HepG2 (cell line): Measurements from ENCODE around the gene NELFB. TPM values are rescaled to one million over a fixed set of nuclear protein-coding genes. Genes with fewer than 3 reads are reported as not detected.

ENCODE experiments used
- HNF4G ChIP-seq, 2 experiments: sonication (generic) in 1 of 2; formaldehyde crosslinking in 1 of 2; IDR thresholded peaks; 2 replicates each; pipeline versions ENCODE4 v1.4.0 to v1.6.1; 2011 to 2020; ENCODE audit warnings: borderline replicate concordance in 2 of 2, low read depth in 2 of 2, mild to moderate bottlenecking in 2 of 2, low read length in 1 of 2, missing genetic modification reagents in 1 of 2, moderate library complexity in 1 of 2
- LCORL ChIP-seq, 2 experiments: fragments of 450-650 bp in 1 of 2; sonication (generic) in 1 of 2; formaldehyde crosslinking in 1 of 2; IDR thresholded peaks; 2 replicates each; pipeline versions ENCODE4 v1.5.0 to v1.6.1; 2017 to 2020; ENCODE audit warnings: antibody characterized with exemption in 1 of 2, missing genetic modification reagents in 1 of 2
- PHF21A ChIP-seq: sonication (generic); formaldehyde crosslinking; IDR thresholded peaks from 2 replicates; pipeline ENCODE4 v1.5.0; 2020; ENCODE audit warnings: mild to moderate bottlenecking, missing genetic modification reagents
- PHF8 ChIP-seq: sonication (generic); formaldehyde crosslinking; IDR thresholded peaks from 2 replicates; pipeline ENCODE4 v1.5.0; 2020; ENCODE audit warnings: missing genetic modification reagents
- SOX6 ChIP-seq, 2 experiments: fragments of 450-650 bp in 1 of 2; sonication (generic) in 1 of 2; formaldehyde crosslinking in 1 of 2; IDR thresholded peaks; 2 replicates each; pipeline versions ENCODE4 v1.4.0 to v1.6.1; 2017 to 2020; ENCODE audit warnings: antibody characterized with exemption in 1 of 2, mild to moderate bottlenecking in 1 of 2, missing genetic modification reagents in 1 of 2
- TOPORS ChIP-seq: sonication (generic); formaldehyde crosslinking; IDR thresholded peaks from 2 replicates; pipeline ENCODE4 v1.8.0; 2023; ENCODE audit warnings: mild to moderate bottlenecking, missing genetic modification reagents
- ZFY ChIP-seq: sonication (generic); formaldehyde crosslinking; IDR thresholded peaks from 2 replicates; pipeline ENCODE4 v1.4.0; 2020; ENCODE audit warnings: missing genetic modification reagents
- ZNF709 ChIP-seq: sonication (generic); formaldehyde crosslinking; IDR thresholded peaks from 2 replicates; pipeline ENCODE4 v1.5.0; 2020; ENCODE audit warnings: mild to moderate bottlenecking, missing genetic modification reagents
- polyA plus RNA-seq, 8 experiments: library from polyadenylated mRNA; depleted of rRNA in 3 of 8; stranded (reverse) in 7 of 8; unstranded in 1 of 8; fragments of >200 nt; fragmentation: Illumina TruSeq in 4 of 8; extraction: Trizol in 4 of 8; gene quantifications; 2 replicates each; pipeline versions ENCODE4 v1.2.1 to v1.2.3, GENCODE V29; 2011 to 2016; ENCODE audit warnings: low read depth in 4 of 8, missing spikeins in 1 of 8, mixed read lengths in 1 of 8; ENCODE audit not compliant: insufficient read depth in 1 of 8
- total RNA-seq, 5 experiments: library from RNA; depleted of rRNA; stranded (reverse); fragments of >200 nt; fragmentation: Illumina TruSeq; extraction: Trizol; gene quantifications; 2 replicates each; pipeline ENCODE4 v1.2.3, GENCODE V29; 2016; ENCODE audit warnings: low read depth in 1 of 5
- TF ChIP-seq, protein P1 (sequence below): sonication (generic); formaldehyde crosslinking; IDR thresholded peaks from 2 replicates; pipeline ENCODE4 v1.5.1; 2020; ENCODE audit warnings: missing genetic modification reagents, mild to moderate bottlenecking, borderline replicate concordance
- TF ChIP-seq, protein P2 (sequence below): sonication (generic); formaldehyde crosslinking; IDR thresholded peaks from 2 replicates; pipeline ENCODE4 v1.4.0; 2020; ENCODE audit warnings: missing genetic modification reagents

The NELFB gene
- total and polyA plus RNA-seq, 2 of the 13 experiments (the other 11 are each of a cell fraction or from before 2014, with no cell fraction given), result 26.5 to 45.8 TPM

DNA sequence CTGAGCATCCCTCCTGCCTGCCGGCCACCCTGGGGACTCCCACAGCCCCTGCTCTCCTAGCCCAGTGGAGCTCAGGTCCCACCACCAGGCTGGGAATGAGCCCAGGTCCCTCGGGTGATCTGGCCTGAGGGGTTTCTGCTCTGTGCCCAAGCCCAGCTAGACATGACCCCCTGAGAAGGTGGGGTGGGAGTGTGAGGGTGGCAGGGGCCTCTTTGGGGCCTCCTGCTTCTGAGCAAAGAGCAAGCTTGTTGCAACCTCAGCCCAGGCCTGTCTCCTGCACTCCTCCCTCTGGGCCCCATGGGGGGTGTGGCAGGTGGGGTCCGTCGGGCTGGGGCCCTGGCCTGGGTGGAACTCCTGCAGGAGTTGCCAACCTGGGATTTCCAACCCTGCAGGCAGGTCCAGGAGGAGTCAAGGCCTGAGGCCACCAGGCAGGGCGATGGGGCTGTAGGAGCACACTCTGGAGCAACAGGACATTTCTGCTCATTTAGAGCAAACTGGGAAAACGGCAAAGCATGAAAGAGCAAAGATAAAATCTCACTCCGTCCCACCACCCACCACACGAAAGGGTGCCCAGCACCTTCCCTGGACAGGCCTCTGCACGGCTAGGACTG, 58.3 kb downstream of the NELFB start (continued):
- TF ChIP-seq, protein P1, sequence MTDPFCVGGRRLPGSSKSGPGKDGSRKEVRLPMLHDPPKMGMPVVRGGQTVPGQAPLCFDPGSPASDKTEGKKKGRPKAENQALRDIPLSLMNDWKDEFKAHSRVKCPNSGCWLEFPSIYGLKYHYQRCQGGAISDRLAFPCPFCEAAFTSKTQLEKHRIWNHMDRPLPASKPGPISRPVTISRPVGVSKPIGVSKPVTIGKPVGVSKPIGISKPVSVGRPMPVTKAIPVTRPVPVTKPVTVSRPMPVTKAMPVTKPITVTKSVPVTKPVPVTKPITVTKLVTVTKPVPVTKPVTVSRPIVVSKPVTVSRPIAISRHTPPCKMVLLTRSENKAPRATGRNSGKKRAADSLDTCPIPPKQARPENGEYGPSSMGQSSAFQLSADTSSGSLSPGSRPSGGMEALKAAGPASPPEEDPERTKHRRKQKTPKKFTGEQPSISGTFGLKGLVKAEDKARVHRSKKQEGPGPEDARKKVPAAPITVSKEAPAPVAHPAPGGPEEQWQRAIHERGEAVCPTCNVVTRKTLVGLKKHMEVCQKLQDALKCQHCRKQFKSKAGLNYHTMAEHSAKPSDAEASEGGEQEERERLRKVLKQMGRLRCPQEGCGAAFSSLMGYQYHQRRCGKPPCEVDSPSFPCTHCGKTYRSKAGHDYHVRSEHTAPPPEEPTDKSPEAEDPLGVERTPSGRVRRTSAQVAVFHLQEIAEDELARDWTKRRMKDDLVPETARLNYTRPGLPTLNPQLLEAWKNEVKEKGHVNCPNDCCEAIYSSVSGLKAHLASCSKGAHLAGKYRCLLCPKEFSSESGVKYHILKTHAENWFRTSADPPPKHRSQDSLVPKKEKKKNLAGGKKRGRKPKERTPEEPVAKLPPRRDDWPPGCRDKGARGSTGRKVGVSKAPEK, result 0 out of 2 replicates have a peak, but pooled peaks have one; percentile 53
- peak; percentile 49; the same call in 1 of the 2 replicates for TF ChIP-seq ZFY (CRISPR knock-in tag)
- TF ChIP-seq PHF8 (CRISPR knock-in tag), result peak; percentile 20; the same call in 1 of the 2 replicates
- no peak for TF ChIP-seq ZNF709
- no peak for TF ChIP-seq TOPORS (CRISPR knock-in tag)
- TF ChIP-seq LCORL (IDR thresholded peaks at IDR 0.05), result no peak
- 0 out of 2 replicates have a peak, but pooled peaks have one; percentile 44 for TF ChIP-seq LCORL (CRISPR knock-in tag; IDR thresholded peaks at IDR 0.05)
- 0 out of 2 replicates have a peak, but pooled peaks have one; percentile 35 for TF ChIP-seq PHF21A (CRISPR knock-in tag)
- no peak for TF ChIP-seq SOX6 (IDR thresholded peaks at IDR 0.05)
- 0 out of 2 replicates have a peak, but pooled peaks have one; percentile 27 for TF ChIP-seq SOX6 (CRISPR knock-in tag; IDR thresholded peaks at IDR 0.05)
- TF ChIP-seq, protein P2, sequence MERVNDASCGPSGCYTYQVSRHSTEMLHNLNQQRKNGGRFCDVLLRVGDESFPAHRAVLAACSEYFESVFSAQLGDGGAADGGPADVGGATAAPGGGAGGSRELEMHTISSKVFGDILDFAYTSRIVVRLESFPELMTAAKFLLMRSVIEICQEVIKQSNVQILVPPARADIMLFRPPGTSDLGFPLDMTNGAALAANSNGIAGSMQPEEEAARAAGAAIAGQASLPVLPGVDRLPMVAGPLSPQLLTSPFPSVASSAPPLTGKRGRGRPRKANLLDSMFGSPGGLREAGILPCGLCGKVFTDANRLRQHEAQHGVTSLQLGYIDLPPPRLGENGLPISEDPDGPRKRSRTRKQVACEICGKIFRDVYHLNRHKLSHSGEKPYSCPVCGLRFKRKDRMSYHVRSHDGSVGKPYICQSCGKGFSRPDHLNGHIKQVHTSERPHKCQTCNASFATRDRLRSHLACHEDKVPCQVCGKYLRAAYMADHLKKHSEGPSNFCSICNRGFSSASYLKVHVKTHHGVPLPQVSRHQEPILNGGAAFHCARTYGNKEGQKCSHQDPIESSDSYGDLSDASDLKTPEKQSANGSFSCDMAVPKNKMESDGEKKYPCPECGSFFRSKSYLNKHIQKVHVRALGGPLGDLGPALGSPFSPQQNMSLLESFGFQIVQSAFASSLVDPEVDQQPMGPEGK (CRISPR knock-in tag), result 0 out of 2 replicates have a peak, but pooled peaks have one; percentile 42
- TF ChIP-seq HNF4G (IDR thresholded peaks at IDR 0.05; ENCODE audit: borderline replicate concordance, low read depth, low read length), result 0 out of 2 replicates have a peak, but pooled peaks have one; percentile 23
- TF ChIP-seq HNF4G (CRISPR knock-in tag; IDR thresholded peaks at IDR 0.05; ENCODE audit: borderline replicate concordance, low read depth), result no peak
- TF ChIP-seq, all 625 proteins: peak for 15
